Smooth muscle cell (in vitro differentiated cells): ENCODE results near the gene PSEN2. TPM values are rescaled to one million over a fixed set of nuclear protein-coding genes. Genes with fewer than 3 reads are reported as not detected.
"Not testable (repeated sequence)": the region's sequence is repeated elsewhere in the genome, so short reads cannot be mapped to it uniquely, and the experiment has no call there.

Experiments used
- DNase-seq: peaks from one replicate; lab custom pipeline; 2025; ENCODE audit not compliant: unreplicated experiment; lab: John Stamatoyannopoulos, UW
- H2AFZ ChIP-seq: fragments of 200-600 bp; sonication (generic); 2 replicates; pipeline ENCODE4 v1.6.0; 2016; ENCODE audit warnings: antibody characterized with exemption, low read depth, mild to moderate bottlenecking
- H3F3A ChIP-seq: fragments of 200-600 bp; sonication (generic); 2 replicates; pipeline ENCODE4 v1.6.0; 2017; ENCODE audit warnings: antibody characterized with exemption, low read depth
- H3K27ac ChIP-seq: fragments of 200-600 bp; sonication (generic); 2 replicates; pipeline ENCODE4 v1.5.1; 2016; ENCODE audit warnings: low read depth, mild to moderate bottlenecking
- H3K27me3 ChIP-seq: fragments of 200-600 bp; sonication (generic); 2 replicates; pipeline ENCODE4 v1.6.1; 2016; ENCODE audit warnings: low read depth, mild to moderate bottlenecking
- H3K36me3 ChIP-seq: fragments of 200-600 bp; sonication (generic); 2 replicates; pipeline ENCODE4 v1.5.1; 2016; ENCODE audit warnings: low read depth
- H3K4me1 ChIP-seq: fragments of 200-600 bp; sonication (generic); 2 replicates; pipeline ENCODE4 v1.5.1; 2016; ENCODE audit warnings: low read depth
- H3K4me2 ChIP-seq: fragments of 200-600 bp; sonication (generic); 2 replicates; pipeline ENCODE4 v1.6.0; 2016; ENCODE audit warnings: mild to moderate bottlenecking
- H3K4me3 ChIP-seq: fragments of 200-600 bp; sonication (generic); 2 replicates; pipeline ENCODE4 v1.5.1; 2016; ENCODE audit warnings: mild to moderate bottlenecking
- H3K79me2 ChIP-seq: fragments of 200-600 bp; sonication (generic); 2 replicates; pipeline ENCODE4 v1.6.0; 2016; ENCODE audit warnings: low read depth, mild to moderate bottlenecking
- H3K9ac ChIP-seq: fragments of 200-600 bp; sonication (generic); 2 replicates; pipeline ENCODE4 v1.6.0; 2016; ENCODE audit warnings: low read depth
- H3K9me3 ChIP-seq: fragments of 200-600 bp; sonication (generic); replicated peaks from 2 replicates; pipeline ENCODE4 v1.5.1; 2016; ENCODE audit warnings: low read depth
- H4K20me1 ChIP-seq: fragments of 200-600 bp; sonication (generic); 2 replicates; pipeline ENCODE4 v1.6.0; 2016; ENCODE audit warnings: low read depth
- WGBS: methylation state at CpG from one replicate; pipeline ENCODE4 v1.1.7; 2016; ENCODE audit warnings: low lambda C conversion rate; 5-methylcytosine and 5-hydroxymethylcytosine counted together
- polyA plus RNA-seq: library from polyadenylated mRNA; unstranded; fragments of >200 nt; fragmentation: Nextera tagmentation; extraction: Ambion mirVana; gene quantifications from 2 replicates; pipeline ENCODE4 v1.2.1, GENCODE V29; 2016
- total RNA-seq: library from RNA; depleted of rRNA; stranded (reverse); fragments of >200 nt; gene quantifications from 2 replicates; pipeline ENCODE4 v1.2.3, GENCODE V29; 2014
- TF ChIP-seq, protein P1 (sequence below): fragments of 200-600 bp; sonication (generic); IDR thresholded peaks from 2 replicates; pipeline ENCODE4 v1.5.1; 2017; ENCODE audit warnings: borderline replicate concordance, mild to moderate bottlenecking, antibody characterized with exemption; ENCODE audit not compliant: insufficient read depth, poor library complexity, severe bottlenecking

The PSEN2 gene
- total and polyA plus RNA-seq, 2 experiments from 2014 or later, result 3.5 to 5.7 TPM

DNA sequence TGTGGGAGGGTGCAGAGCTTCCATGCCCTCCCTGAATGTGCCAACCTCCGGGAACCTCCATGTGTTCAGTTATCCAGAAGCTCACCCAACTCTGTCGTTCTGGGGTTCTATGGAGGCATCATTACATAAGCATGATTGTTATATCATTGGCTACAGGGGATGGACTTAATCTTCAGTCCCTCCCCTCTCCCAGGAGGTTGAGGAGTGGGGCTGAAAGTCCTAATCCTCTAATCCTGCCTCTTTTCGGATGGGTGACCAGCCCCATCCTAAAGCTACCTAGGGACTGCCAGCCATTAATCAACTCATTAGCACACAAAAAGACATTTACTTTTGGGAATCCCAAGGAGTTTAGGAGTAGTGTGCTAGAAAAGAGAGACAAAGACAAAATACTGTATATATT is 32.0 kb upstream of the PSEN2 start:
- no peaks in the 10 kb centered on the region for H3F3A ChIP-seq

DNA sequence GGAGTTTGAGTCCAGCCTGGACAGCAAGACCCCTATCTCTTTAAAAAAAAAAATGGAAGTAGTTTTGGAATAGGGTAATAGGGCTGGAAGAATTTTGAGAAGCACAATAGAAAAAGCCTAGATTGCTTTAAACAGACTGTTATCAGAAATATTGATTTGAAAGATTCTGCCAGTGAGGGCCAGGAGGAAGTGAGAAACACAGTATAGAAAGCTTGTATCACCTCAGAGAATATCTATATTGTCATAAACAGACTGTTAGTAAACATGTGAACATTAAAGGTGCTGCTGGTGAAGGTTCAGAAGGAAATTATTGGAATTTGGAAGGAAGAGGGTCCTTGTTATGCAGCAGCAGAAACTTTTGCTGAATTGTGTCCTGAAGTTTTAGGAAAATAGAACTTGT is 24.8 kb upstream of the PSEN2 start:
- no peak overlapping the region for H3K9ac ChIP-seq
- no peak overlapping the region for H3K4me2 ChIP-seq
- H3K27me3 ChIP-seq, result no peaks in the 10 kb centered on the region
- no peak overlapping the region for H3K4me3 ChIP-seq
- H3K9me3 ChIP-seq, result no peaks in the 10 kb centered on the region
- TF ChIP-seq, protein P1, sequence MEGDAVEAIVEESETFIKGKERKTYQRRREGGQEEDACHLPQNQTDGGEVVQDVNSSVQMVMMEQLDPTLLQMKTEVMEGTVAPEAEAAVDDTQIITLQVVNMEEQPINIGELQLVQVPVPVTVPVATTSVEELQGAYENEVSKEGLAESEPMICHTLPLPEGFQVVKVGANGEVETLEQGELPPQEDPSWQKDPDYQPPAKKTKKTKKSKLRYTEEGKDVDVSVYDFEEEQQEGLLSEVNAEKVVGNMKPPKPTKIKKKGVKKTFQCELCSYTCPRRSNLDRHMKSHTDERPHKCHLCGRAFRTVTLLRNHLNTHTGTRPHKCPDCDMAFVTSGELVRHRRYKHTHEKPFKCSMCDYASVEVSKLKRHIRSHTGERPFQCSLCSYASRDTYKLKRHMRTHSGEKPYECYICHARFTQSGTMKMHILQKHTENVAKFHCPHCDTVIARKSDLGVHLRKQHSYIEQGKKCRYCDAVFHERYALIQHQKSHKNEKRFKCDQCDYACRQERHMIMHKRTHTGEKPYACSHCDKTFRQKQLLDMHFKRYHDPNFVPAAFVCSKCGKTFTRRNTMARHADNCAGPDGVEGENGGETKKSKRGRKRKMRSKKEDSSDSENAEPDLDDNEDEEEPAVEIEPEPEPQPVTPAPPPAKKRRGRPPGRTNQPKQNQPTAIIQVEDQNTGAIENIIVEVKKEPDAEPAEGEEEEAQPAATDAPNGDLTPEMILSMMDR, result no peak
- no peaks in the 10 kb centered on the region for H3K36me3 ChIP-seq
- no peaks in the 10 kb centered on the region for H4K20me1 ChIP-seq
- no peak for DNase-seq
- H3K27ac ChIP-seq, result no peak overlapping the region
- no peaks in the 10 kb centered on the region for H3K4me1 ChIP-seq
- no peaks in the 10 kb centered on the region for H3K79me2 ChIP-seq
- no peak overlapping the region for H2AFZ ChIP-seq
- H3F3A ChIP-seq, result no peaks in the 10 kb centered on the region

More for the DNA sequence above, 32.0 kb upstream of the PSEN2 start:
- no peaks in the 10 kb centered on the region for H3K79me2 ChIP-seq
- WGBS, result 89% methylated on average over 3 of the region's 3 CpGs
- H3K9me3 ChIP-seq, result no peaks in the 10 kb centered on the region
- H3K4me3 ChIP-seq, result no peak overlapping the region
- TF ChIP-seq, protein P1, result no peak
- no peak for DNase-seq
- H4K20me1 ChIP-seq, result no peaks in the 10 kb centered on the region
- H3K27ac ChIP-seq, result no peak overlapping the region
- no peak overlapping the region for H2AFZ ChIP-seq
- no peaks in the 10 kb centered on the region for H3K4me1 ChIP-seq
- no peaks in the 10 kb centered on the region for H3K36me3 ChIP-seq
- H3K9ac ChIP-seq, result no peak overlapping the region
- no peaks in the 10 kb centered on the region for H3K27me3 ChIP-seq
- no peak overlapping the region for H3K4me2 ChIP-seq

DNA sequence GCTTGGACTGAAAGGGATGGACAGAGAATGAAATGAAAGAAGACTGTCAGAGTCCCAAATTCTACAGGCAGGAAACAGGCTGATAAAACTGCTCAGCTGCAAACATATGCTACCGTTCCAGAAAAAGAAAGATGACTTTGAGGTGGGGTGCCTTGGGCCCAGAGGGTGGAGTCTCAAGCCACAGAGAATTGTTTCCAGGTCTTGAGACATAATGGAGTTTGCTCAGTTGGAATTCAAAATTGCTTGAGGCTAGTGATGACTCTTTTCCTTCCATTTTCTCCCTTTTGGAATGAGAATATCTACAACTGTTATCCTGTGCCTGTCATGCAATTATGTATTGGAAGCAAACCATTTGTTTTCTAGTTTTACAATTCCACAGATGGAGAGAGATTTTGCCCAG is 23.6 kb upstream of the PSEN2 start:
- no peak overlapping the region for H3K27ac ChIP-seq
- no peak overlapping the region for H2AFZ ChIP-seq
- no peaks in the 10 kb centered on the region for H3K4me1 ChIP-seq
- H3K27me3 ChIP-seq, result no peaks in the 10 kb centered on the region
- 50% methylated on average over 1 of the region's 1 CpG for WGBS
- no peaks in the 10 kb centered on the region for H3K36me3 ChIP-seq
- no peaks in the 10 kb centered on the region for H3K9me3 ChIP-seq
- H3K9ac ChIP-seq, result no peak overlapping the region
- H3F3A ChIP-seq, result no peaks in the 10 kb centered on the region
- H3K4me2 ChIP-seq, result no peak overlapping the region
- H4K20me1 ChIP-seq, result no peaks in the 10 kb centered on the region
- no peaks in the 10 kb centered on the region for H3K79me2 ChIP-seq
- TF ChIP-seq, protein P1, result no peak
- DNase-seq, result no peak
- H3K4me3 ChIP-seq, result no peak overlapping the region

DNA sequence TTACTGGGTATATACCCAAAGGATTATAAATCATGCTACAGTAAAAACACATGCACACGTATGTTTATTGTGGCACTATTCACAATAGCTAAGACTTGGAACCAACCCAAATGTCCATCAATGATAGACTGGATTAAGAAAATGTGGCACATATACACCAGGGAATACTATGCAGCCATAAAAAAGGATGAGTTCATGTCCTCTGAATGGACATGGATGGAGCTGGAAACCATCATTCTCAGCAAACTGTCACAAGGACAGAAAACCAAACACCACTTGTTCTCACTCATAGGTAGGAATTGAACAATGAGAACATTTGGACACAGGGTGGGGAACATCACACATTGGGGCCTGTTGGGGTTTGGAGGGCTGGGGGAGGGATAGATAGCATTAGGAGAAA is 15.9 kb upstream of the PSEN2 start:
- H3K9ac ChIP-seq, H3F3A ChIP-seq, H4K20me1 ChIP-seq, H2AFZ ChIP-seq, H3K27ac ChIP-seq, H3K4me1 ChIP-seq, H3K27me3 ChIP-seq, H3K4me3 ChIP-seq, H3K9me3 ChIP-seq, H3K4me2 ChIP-seq, H3K79me2 ChIP-seq, DNase-seq, H3K36me3 ChIP-seq: not testable (repeated sequence)
- WGBS, result 100% methylated on average over 1 of the region's 1 CpG
